GM13977 (cell line): ENCODE results near the gene KCNQ4.
A peak's percentile ranks its signal among the peaks of the same experiment; 100 is the strongest.

Source experiments
- DNase-seq: peaks from one replicate; pipeline ENCODE4 v3.0.0; 2012; ENCODE audit warnings: low spot score
- CTCF ChIP-seq: IDR thresholded peaks from 2 replicates; pipeline ENCODE4 v1.5.1; 2012; ENCODE audit warnings: mild to moderate bottlenecking, control low read depth; ENCODE audit not compliant: insufficient read depth; ENCODE audit errors: extremely low read depth, missing control alignments
- in situ Hi-C: fragments of 300-500 bp; cut with MboI; formaldehyde crosslinking; loops from one replicate; pipeline ENCODE4 v1.12.0; 2022; ENCODE audit warnings: low sequenced_read_pairs, low pct_unique_long_range_greater_than_20kb, mixed read lengths, inconsistent platforms; ENCODE audit not compliant: unreplicated experiment

Gene KCNQ4

DNA sequence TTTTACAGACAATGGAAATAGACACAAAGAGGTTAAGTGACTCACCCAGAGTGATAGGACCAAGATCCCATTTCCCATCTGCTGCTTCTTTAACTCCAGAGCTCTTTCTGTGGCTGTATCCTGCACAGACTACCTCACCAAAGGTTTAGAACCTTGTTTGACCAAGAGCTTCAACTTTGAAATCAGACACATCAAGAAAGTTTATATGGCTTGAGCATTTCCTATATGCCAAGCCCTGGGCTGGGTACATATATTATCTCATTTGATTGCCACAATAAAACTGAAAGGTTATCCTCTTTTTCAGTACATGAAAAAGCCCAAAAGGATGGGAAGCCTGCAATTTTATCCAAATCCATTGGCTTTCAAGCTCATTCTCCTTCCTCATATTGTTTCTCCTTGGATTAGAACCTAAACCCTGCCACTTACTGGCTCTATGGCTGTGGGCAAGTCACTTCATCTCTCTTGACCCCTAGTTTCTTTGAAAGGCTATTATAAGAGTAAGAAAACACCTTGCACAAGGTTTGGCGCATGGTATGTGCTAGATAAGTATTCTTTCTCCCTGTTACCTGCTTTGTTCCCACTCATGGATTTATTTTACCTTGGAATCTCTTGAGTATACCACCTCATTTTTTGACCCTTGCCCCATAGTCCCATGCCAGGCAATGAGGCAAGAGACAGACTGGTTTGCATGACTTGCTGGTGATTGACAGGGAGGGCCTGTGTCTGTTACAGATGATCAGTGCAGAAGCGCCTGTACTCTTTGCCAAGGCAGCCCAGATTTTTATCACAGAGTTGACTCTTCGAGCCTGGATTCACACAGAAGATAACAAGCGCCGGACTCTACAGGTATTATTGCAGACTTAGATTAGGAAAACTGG lies 34.5 kb upstream of the KCNQ4 start:
- in situ Hi-C loops = no loop called here
- DNase-seq = no peak
- no peak for TF ChIP-seq CTCF

DNA sequence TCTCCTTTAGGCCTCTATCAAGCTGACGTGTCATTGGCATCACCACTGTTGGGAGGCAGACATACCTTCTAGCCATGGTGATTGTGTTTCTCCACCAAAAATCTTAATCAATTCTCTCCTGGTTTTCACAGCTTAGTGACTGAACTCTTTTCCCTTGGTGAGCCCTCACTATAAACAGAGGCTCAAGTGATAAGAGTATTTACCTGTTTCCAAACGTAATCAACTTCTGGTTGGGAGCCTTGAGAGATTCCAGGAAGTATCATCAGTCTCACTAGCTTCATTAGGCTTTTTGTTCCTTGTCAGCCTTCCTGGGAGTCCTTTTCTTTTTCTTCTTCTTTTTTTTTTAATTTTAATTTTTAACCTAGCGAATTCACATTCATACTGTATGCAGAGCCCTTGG lies 33.8 kb upstream of the KCNQ4 start:
- no peak for TF ChIP-seq CTCF
- no peak for DNase-seq
- in situ Hi-C loops = no loop called here

DNA sequence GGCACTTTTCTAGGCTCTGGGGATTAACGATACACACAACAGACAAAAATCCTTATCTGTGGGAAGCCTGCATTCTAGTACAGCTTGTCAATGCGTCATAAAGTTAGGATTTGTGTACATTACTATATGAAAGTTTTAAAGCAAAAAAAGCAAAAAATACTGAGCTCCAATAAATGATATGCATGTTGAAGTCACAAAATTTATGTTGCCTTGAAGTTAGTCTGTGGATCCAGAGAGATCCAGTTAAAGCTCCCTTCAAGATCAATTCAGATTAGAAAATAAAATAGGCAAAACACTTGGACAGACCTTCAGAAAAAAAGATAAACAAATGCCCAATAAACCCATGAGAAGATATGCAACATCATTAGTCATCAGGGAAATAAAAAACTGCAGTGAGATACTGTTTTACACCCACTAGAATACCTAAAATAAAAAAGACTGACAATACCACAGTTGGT lies 33.1 kb upstream of the KCNQ4 start:
- in situ Hi-C loops = no loop called here
- no peak for TF ChIP-seq CTCF
- no peak for DNase-seq

DNA sequence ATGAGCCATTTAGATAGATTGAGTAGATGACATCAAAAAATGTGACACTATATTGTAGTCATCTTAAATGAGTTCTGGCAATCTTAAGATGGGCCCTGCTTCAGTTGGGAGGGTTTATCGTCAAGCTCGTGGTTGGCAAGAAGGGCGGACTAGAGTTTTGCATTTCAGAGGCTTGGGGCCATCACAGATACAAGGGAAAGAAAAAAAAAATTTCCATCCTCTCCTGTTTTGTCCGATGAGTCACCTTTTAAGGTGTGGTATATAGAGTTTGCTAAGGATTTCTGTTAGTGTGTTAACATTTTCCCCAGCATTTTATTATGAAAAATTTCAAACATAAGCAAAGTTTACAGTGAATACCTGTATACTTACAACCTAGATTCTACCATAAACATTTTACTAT lies 31.8 kb upstream of the KCNQ4 start:
- TF ChIP-seq CTCF = no peak
- DNase-seq = no peak
- in situ Hi-C loops = no loop called here

- DNase-seq = peak; percentile 61
- TF ChIP-seq CTCF = no peak
- in situ Hi-C loops = no loop called here
Observed at GRCh38 chr1:40753142-40753882, 30.3 kb upstream of the KCNQ4 start.

DNA sequence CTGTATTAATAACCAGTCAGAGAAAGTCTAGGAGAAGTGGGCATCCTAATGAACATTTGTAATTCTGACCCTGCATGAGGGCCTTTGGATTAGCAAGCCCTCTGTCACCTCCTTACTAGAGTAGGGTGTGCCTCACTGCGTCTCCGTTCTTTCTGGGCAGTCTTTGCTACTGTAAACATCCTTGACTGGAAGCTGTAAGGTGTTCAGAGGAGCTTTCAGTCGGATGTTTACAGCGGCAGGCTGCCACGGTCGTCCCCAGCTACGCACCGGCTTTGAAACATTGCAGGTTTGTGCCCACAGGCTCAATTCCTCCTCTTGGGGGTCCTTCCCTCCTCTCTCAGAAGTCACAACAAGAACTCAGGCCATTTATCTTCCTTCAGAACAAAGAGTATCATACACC lies 29.4 kb upstream of the KCNQ4 start:
- no peak for DNase-seq
- no peak for TF ChIP-seq CTCF
- in situ Hi-C loops = no loop called here
